Inflammatory macrophage treated with lipopolysaccharide for 4 hours (primary cell): ENCODE results near the gene PAX5.

Source experiments
- DNase-seq: peaks from one replicate; pipeline ENCODE4 v3.0.0-alpha.2; 2020

The PAX5 gene

GRCh38 chr9:36897478-36897877 lies 136.6 kb downstream of the PAX5 start:
- no peak for DNase-seq

DNA sequence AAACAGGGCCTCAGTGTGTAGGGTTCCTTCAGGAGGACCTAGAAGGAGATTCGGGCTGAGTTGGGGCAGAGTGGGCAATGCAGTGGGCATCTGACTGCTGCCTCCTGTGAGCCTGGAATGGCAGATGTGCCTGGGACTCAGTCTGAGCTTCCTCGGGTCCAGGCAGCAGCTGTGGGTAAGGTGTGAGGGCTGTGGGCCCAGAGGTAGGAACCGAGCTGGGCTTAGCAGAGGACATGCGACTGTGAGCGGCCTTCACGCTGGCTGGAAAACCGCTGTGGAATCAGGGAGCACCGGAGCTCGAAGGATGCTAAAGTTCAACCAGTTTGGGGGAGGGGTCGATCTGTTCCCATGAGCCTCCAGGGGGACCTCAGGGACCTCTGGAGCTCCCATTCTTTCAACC lies 137.0 kb downstream of the PAX5 start:
- DNase-seq = no peak

DNA sequence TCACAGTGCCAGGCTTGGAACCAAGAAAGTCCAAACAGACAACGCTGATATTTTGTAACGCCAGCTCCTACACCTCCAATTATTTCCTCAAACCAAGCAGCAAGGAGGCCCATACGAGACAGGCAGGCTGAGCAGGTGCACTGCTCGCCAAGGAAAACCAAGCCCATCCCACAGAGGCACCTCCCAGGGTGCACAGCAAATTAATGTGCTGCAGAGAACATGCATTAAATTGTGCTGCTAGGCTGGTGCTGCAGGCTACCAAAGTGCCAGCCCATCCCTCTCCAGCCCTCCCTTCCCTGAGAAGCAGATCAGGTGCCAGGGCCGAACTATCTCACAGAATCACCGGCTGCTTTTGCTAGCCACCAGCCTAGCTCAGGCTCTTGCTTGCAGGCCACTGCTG lies 137.8 kb downstream of the PAX5 start:
- no peak for DNase-seq

DNA sequence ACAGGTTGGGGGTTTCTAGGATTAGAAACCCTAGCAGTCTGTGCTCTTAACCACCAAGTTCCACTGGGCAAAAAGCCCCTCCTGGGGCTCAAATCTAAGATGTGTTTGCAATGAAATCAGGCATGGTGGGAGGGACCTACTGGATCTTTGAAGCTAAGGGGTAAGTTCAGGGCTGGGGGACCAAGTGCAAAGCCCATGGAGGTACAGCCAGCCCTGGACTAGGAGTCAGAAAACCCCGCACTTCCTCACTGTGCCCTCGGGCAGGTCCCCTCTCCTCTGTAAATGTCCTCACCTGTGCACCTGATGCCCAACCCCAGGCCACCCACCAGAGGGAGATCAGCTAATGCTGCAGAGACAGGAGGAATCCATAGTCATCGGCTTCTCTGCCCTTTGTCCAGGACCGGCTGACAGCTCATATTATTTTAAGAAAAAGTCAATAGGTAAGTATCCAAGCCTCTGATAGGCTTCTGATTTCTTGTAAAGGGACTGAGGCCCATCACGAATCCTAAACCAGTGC lies 138.3 kb downstream of the PAX5 start:
- DNase-seq = no peak

- DNase-seq = no peak
These were observed 139.3 kb downstream of the PAX5 start for GRCh38 chr9:36894695-36895310.

GRCh38 chr9:36893911-36894310 lies 140.2 kb downstream of the PAX5 start:
- no peak for DNase-seq

DNA sequence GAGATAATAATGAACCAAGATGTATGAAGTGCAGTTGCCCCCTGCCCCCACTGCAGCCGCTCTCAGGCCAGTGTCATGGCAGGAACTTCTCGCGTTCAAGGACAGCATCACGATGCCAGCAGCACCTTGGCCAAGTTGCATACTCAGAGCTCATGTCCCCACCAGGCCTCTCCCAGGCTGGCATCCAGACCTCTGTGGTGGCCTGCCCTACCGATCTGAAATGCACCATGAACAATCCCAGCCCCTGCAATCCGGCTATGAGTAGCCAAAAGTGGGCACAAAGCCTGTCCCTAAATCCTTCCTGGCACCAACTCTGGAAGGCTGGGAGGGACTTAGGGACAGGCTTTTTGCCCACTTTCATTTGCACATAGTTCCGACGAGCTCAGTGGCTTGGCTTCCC lies 140.9 kb downstream of the PAX5 start:
- DNase-seq = no peak

DNA sequence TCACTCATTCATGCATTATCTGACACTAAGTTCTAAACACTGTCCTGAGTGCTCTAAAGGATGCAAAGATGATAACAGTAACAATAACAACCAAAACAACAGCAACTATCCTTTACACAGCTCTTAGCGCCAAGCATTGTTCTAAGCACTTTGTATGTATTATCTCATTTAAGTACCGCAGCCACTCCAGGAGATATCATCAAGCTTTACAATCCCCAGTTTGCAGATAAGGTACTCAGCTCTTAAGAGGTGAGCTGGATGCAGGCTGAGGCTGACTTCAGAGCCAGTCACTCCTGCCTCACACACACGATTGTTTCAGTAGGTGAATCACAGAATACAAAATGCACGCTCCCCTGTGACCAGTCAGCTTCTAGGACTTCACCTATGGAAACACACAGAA lies 141.8 kb downstream of the PAX5 start:
- DNase-seq = no peak

- DNase-seq = no peak
These were observed 142.7 kb downstream of the PAX5 start for GRCh38 chr9:36891341-36891811.

GRCh38 chr9:36889844-36890243 lies 144.2 kb downstream of the PAX5 start:
- no peak for DNase-seq

- no peak for DNase-seq
These were observed 145.5 kb downstream of the PAX5 start for GRCh38 chr9:36888551-36888950.

- DNase-seq = no peak
These were observed 149.3 kb downstream of the PAX5 start for GRCh38 chr9:36884721-36885120.

DNA sequence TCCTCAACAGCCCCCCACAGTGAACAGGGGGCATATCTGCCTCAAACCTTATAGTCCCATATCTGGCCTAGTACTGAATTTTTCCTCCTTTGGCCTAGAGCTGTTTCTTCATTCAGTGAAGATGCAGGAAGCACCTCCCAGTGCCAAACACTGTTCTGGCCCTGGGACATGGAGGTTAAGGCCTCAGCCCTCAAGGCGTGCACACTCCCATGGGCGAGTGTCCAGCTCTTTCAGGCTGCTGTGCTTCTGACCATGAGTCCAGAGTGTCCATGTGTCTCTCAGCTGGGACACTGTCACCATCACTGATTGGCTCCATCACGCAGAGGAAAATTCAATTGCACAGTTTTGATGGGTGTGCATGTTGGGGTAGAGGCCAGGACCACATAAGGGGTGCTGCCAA lies 151.5 kb downstream of the PAX5 start:
- no peak for DNase-seq

- no peak for DNase-seq
These were observed 152.2 kb downstream of the PAX5 start for GRCh38 chr9:36881743-36882441.

- DNase-seq = no peak
These were observed 152.8 kb downstream of the PAX5 start for GRCh38 chr9:36881316-36881715.

DNA sequence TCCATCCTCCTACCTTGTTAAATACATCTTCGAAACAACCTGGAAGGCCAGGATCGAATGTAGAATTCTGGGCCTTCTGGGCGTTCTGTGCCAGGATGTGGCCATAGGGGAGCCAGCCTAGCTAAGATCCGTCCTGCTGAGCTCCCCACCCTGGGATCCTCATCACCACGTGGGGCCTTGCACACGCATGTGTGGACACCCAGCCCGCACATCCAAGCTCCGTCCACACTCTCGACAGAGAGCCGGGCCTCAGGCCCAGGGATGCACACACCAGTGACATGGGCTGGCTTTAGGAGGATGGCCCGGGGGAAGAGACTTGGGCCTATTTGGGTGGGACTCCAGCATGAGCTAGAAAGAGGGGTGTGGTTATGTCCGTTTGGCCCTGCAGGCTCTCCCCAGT lies 154.0 kb downstream of the PAX5 start:
- DNase-seq = no peak

DNA sequence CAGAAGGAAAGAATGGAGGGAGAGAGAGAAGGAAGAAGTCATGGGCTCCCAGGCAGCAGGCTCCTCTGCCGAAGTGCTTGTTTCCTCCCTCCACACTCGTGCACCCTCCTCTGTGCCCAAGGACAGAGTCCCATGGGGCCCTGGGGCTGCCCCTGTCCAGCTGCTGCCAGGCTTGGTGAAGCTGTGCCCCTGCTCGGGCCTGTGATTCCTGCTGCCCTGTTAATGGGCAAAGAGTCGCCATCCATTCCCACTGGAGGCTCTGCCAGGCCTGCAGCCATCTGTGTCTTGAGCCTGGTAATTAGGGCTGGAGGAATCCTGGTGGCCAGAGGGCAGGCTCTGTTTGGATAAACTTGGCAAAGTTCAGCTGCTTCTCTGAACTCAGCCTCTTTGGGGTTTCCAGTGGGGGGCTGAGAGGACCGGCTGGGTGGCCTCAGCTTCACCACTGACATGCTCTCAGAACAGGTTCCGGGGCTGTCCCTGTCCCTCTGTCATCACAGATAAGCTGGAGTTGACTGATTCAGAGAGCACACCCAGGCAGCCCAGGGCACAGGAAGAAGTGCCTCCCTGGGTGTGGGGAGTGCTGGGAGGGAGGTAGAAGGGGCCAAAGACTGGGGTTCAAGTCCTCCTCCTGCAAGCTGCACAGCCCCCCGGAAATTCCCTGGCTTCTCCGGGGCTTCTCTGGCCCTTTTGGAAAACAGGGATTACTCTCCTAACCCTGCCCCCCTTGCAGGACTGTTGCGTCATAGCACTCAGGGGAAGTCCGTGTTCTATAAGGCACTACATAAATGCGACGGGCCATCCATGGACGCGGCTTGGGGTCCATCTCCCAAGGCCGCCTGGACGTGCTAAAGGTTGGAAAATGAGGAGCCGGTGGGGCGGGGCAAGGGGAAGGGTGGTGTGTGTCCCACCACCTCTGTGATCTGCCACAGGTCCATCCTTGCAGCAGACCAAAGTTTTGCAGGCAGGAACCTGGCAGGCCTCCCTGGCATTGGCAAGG lies 154.8 kb downstream of the PAX5 start:
- DNase-seq = no peak

GRCh38 chr9:36877239-36877638 lies 156.8 kb downstream of the PAX5 start:
- no peak for DNase-seq

DNA sequence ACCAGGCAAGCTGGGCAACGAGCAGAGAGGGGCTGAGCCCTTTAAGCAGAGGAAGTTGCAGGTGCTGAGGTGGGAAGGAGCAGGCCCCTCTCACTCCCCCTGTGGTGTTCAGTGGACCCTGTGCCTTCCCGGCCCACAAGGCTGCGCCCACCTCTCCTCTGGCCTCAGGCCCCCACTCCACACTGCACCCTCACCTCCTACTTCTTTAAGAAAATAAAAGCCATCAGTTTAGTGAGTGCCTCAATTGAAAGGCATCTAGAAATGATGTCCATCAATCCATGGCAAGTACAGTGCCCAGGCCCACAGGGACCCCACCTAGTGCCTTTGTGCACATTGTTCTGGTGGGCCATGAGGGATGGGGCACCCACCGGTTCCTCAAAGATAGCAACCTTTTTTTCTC lies 158.0 kb downstream of the PAX5 start:
- no peak for DNase-seq

DNA sequence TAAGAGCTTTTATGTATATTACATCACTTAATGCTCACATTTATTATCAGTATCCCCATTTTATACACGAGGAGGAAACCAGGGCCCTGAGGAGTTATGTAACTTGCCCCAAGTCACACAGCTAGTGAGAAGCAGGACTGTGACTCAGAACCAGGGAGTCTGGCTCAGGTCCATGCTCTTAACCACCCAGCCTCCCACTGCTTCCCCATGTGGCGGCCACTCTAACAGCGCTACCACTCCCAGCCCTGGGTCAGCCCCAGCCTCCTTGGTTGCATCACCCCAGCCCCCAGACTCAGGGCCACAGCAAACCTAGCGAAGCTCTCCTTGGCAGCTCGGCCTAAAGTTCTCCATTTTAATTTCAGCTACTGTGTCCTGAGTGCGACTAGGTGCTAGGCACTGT lies 159.1 kb downstream of the PAX5 start:
- DNase-seq = peak; percentile 59

DNA sequence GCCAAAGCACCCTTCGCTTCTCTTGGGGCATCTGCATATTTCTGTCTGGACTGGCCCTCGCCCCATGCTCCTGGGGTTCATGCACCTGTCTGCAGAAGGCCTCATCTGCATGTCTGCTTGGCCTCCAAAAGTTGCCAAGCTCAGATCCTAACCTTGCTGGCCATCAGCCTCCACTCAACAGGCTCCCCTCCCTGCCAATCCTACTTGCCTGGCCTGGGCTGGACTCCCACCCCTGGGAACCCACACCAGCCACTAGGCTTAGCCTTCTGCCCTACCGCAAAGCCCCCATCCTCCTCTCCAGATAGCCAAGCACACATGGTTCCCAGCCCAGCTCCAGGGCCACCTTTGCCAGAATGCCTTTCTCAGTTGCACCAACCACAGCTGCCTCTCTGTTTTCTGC lies 159.8 kb downstream of the PAX5 start:
- DNase-seq = no peak

DNA sequence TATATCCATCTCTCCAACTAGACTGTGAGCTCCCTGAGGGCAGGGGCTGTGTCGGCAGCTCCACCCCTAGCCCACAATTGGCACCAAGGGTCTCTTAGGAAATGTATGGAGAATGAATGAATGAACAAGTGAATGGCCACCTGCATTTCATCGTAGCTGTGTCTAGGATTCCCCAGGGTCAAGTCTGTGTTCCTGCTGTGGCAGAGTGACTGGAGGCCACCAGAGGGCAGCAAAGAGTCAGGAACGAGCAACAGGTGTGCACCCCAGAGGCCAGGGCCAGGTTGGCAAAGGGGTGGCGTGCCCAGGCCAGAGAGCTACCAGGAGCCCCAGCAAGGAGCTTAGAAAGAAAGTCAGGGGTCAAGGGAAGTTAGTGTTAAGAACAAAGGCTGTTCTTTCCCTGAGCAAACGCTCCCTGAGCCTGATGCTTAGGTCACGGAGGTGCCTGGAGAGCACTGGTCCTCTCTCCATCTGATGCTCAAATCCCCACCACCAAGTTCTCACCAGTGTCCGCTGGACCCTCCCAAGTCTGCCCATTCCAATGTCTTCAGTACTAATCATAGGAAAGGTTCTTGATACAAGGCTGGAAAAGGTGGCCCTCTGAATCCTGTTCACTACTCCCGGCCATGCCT lies 160.7 kb downstream of the PAX5 start:
- DNase-seq = peak; percentile 43

DNA sequence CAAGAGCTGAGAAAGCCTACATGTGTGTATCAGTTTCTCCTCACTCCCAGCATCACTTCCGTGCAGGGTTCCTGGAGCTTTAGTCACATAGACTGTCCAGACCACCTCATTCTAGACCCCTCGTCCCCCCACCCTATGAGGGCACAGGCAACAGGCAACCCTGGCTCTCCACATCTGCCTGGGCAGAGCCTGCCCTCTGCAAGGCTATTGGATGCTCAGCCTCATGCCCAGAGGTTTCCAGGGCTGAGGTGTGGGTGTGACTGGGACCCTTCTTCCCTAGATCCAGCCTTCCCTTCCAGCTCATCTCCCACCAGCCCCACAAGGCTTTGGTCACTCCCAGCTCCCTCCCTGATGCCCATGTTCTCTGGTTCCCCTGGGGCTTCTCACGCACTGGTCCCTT lies 161.4 kb downstream of the PAX5 start:
- DNase-seq = no peak
